GM12801 (cell line): ENCODE data around the gene WRAP53.

Source experiments
- TF ChIP-seq, protein P1 (sequence below): IDR thresholded peaks from one replicate; pipeline ENCODE4 v1.5.1; 2011; ENCODE audit warnings: control low read depth; ENCODE audit not compliant: insufficient read length; ENCODE audit errors: extremely low read depth

Gene WRAP53

DNA sequence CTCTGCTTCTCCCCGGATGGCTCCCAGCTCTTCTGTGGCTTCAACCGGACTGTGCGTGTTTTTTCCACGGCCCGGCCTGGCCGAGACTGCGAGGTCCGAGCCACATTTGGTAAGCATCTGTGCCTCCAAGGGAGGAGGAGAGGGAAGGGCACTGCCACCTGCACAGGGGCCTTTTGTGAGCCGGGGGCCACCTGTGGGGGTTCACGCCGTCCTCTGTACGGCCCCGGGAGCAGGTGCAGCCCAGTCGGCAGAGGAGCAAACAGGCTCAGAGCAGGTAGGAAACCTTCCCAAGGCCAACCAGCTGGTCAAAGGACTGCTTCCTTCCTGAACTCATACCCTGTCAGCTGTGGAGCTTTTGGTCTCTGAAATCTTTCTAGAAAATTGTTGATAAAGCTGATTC is 13.4 kb downstream of the WRAP53 start:
- TF ChIP-seq, protein P1, sequence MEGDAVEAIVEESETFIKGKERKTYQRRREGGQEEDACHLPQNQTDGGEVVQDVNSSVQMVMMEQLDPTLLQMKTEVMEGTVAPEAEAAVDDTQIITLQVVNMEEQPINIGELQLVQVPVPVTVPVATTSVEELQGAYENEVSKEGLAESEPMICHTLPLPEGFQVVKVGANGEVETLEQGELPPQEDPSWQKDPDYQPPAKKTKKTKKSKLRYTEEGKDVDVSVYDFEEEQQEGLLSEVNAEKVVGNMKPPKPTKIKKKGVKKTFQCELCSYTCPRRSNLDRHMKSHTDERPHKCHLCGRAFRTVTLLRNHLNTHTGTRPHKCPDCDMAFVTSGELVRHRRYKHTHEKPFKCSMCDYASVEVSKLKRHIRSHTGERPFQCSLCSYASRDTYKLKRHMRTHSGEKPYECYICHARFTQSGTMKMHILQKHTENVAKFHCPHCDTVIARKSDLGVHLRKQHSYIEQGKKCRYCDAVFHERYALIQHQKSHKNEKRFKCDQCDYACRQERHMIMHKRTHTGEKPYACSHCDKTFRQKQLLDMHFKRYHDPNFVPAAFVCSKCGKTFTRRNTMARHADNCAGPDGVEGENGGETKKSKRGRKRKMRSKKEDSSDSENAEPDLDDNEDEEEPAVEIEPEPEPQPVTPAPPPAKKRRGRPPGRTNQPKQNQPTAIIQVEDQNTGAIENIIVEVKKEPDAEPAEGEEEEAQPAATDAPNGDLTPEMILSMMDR, result no peak

DNA sequence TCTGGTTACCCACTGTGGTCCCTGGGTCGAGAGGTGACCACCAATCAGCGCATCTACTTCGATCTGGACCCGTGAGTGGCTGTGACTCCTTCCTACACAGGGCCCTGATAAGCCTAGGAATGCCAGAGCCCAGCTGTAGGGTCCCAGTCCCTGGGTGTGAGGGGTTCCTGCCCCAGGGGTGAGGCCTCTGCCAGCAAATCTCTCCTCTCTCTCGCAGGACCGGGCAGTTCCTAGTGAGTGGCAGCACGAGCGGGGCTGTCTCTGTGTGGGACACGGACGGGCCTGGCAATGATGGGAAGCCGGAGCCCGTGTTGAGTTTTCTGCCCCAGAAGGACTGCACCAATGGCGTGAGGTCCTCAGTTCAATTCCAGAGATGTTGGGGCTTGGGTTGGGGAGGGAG is 14.5 kb downstream of the WRAP53 start:
- TF ChIP-seq, protein P1, result no peak

DNA sequence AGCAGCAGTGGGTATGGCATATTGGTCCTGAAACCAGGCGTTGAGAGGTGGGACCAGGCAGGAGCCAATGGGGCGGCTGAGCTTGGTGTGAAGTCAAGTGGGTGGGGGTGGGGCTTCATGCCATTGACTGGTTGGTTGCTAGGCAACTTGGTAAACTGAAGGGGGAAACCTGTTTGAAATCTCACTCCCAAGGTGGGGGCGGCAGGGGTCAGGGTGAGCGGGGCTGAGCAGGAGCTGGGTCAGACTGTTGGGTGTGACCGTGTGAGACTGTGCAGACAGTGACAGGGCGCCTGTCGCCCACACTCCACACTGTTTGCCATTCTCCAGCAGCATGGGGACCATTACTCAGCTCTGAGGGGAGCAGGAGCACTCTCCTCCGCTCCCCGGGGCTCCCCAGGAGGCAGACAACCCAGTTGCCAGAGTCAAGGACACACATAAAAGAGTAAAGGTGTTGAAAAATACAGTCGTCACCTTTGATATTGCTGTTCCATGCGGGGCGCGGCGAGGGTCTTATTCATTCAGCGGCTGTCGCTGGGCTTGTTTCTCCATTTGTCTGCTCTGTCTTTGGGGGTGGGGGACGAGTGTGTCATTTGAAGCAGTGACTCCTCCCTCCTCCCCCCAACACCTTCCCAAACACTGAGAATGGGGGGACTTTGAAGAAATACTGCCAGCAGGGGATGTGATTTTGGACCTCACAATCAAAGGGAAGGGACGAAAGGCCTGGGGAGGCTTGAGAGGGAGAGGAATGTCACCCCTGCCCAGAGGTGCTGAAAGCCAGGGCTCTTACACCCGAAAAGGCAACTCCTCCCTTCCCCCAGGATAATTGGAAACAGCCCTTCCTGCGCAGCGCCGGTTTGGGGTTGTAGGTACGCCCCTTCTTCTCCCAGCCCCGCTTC is 15.6 kb downstream of the WRAP53 start:
- TF ChIP-seq, protein P1, result no peak

DNA sequence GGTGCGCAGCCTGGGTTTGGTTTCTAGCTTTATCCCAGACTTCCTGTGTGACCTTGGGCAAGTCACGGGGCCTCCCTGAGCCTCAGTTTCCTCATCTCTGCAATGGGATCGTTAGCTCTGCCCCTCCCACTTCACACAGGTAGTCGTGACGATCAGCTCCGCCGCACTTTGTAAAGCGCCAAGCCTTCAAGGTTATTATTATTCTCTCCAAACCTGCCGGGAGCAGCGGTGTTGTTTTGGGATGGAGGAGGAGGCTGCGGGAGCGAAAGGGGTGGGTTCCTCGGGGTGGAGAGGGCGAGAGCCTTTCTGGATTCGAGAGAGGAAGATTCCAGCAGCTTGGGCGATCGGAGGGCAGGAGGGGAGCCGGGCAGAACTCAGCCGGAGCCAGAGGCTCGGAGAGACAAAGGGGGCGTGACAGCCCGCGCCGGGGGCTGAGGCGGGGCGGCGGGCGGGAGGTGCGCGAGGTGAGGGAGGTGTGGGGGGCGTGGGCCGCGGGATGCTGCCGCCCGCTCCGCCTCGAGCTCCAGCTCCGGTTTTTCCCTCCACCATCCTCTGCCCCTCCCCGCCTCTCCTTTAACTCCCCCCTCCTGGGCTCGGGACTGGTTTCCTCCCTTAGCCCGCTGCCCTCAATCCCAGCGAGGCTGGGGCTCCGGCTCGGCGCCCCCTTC is 16.5 kb downstream of the WRAP53 start, which contains the start of gene EFNB3:
EFNB3 (plus strand) TSS at position 602 of the 668 bp plus-strand sequence. CDS start 397 bp downstream, outside the sequence.
- TF ChIP-seq, protein P1, result no peak

DNA sequence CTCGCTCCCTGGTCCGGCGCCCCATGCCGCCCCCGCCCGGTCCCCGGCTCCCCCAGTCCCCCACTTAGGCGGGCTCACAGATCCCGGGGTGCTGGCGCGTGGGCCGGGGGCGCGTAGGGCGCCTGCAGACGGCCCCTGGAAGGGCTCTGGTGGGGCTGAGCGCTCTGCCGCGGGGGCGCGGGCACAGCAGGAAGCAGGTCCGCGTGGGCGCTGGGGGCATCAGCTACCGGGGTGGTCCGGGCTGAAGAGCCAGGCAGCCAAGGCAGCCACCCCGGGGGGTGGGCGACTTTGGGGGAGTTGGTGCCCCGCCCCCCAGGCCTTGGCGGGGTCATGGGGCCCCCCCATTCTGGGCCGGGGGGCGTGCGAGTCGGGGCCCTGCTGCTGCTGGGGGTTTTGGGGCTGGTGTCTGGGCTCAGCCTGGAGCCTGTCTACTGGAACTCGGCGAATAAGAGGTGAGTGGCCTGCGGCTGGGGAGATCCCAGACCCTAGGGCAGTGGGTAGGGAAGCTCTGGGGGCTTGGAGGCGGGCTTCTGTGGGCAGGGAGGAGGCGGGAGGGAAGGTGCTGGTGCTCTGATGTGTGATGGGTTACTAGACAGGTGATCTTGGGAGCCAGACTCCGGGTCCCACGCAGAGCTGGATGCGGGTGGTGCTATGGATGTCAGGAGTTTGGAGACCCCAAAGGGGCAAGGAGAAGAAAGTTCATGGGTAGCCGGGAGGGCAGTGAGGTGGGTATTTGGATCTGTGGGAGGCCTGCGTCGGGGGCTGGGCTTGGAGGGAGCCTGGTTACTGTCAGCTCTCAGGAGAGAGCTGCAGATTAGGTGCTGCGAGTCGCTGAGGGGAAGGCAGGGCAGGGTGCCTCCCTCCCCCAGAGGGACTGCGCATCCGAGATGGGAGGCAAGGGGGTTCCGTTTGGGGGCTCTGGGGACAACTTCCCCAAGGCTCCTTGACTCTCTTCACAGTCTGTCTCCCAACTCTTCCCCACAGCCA is 17.3 kb downstream of the WRAP53 start:
- TF ChIP-seq, protein P1, result no peak

DNA sequence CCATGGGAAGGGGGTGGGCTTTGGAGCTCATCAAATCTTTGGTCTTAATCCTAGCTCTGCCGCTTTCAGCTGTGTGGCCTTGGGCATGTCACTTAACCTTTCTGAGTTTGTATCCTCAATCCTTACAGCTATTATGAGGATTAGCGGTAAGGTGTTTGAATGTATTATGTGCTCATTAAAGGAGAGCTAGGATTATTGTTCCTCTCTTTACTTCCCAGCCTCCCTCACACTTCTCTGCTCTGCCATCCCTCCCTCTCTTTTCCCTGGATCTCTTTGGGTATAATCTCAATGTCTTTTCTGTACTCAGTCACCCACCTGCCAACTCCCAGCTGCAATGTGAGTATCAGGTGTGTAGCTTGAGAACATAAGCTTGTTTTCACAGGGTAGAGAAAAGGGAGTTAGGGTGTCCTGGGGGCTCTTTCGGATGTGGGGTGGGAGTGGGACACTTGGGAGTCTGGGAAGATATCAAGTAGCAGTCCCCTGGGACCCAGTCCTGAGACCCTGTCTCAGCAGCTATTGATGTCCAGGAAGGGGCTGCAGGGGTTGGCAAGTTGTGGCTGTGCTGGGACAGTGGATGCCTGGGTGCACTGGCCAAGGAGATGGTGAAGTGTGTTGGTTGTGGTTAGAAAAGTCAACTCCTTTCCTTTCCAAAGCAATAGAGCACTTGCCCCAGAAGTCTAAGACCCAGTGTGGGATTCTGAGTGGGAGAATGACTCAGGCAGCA is 18.5 kb downstream of the WRAP53 start:
- TF ChIP-seq, protein P1, result no peak
